Thyroid gland (tissue), 4 donors: Measurements from ENCODE around the gene HIPK2. TPM values are rescaled to one million over a fixed set of nuclear protein-coding genes. Genes with fewer than 3 reads are reported as not detected.

Experiments used
- DNase-seq, 2 donors: peaks; one replicate each; pipeline ENCODE4 v3.0.0-alpha.2; 2019
- H3K27ac ChIP-seq, 3 donors: fragments of 200-600 bp; sonication (generic); 1 replicate in 2 of 3; 2 replicates in 1 of 3; pipeline ENCODE4 v1.5.1; 2016 to 2019; ENCODE audit warnings: mild to moderate bottlenecking in 1 of 3, moderate library complexity in 1 of 3
- H3K27me3 ChIP-seq: fragments of 200-600 bp; sonication (generic); one replicate; pipeline ENCODE4 v1.5.1; 2019
- H3K36me3 ChIP-seq, 2 donors: fragments of 200-600 bp; sonication (generic); one replicate each; pipeline ENCODE4 v1.5.1; 2016 to 2019
- H3K4me1 ChIP-seq, 2 donors: fragments of 200-600 bp; sonication (generic); one replicate each; pipeline ENCODE4 v1.5.1; 2017 to 2019
- H3K4me3 ChIP-seq, 3 donors: fragments of 200-600 bp; sonication (generic); replicated peaks in 1 of 3; 1 replicate in 2 of 3; 2 replicates in 1 of 3; pipeline ENCODE4 v1.5.1; 2016; ENCODE audit warnings: mild to moderate bottlenecking in 1 of 3
- H3K9me3 ChIP-seq: fragments of 200-600 bp; sonication (generic); one replicate; pipeline ENCODE4 v1.5.1; 2017
- CTCF ChIP-seq, 6 experiments: fragments of 200-600 bp in 3 of 6; fragments of 450-650 bp in 3 of 6; sonication (generic) in 3 of 6; IDR thresholded peaks; one replicate each; pipeline ENCODE4 v1.5.1; 2016 to 2019; ENCODE audit warnings: antibody characterized with exemption in 6 of 6, mild to moderate bottlenecking in 2 of 6, inconsistent platforms in 1 of 6, moderate library complexity in 1 of 6
- POLR2A ChIP-seq, 2 donors: fragments of 450-650 bp; IDR thresholded peaks; one replicate each; pipeline ENCODE4 v1.6.1; 2017; ENCODE audit warnings: antibody characterized with exemption in 2 of 2, mild to moderate bottlenecking in 2 of 2, moderate library complexity in 1 of 2
- WGBS, 2 donors: methylation state at CpG; one replicate each; pipeline ENCODE4 v1.1.5; 2017; 5-methylcytosine and 5-hydroxymethylcytosine counted together
- intact Hi-C: fragments of 100-400 bp; cut with DNase I; formaldehyde crosslinking; loops from one replicate; pipeline ENCODE4 v1.15.1; 2023
- total RNA-seq, 4 donors: library from RNA; depleted of rRNA; stranded (reverse); fragments of >200 nt; gene quantifications; one replicate each; pipeline ENCODE4 v1.2.3, GENCODE V29; 2016

Gene HIPK2
- total RNA-seq, result 10 to 100 TPM; 31.3 to 58.5 (median 41.0) TPM

- Histone ChIP-seq H3K27ac (peak within 1 kb of the TSS; percentile 44 to 95 (median 94)), H3K27me3 (no peaks in the 10 kb centered on the region), H3K9me3 (no peaks in the 10 kb centered on the region), H3K4me1 (peaks cover 6 to 21% of the 10 kb centered on the region in 2 donors), H3K4me3 (peak within 1 kb of the TSS; percentile 56 to 89 (median 64)), H3K36me3 (no peaks in the 10 kb centered on the region)
- TF ChIP-seq CTCF (IDR thresholded peaks at IDR 0.05) (no peak), POLR2A (IDR thresholded peaks at IDR 0.05) (peak in 1 of 2 donors; percentile 9)
- 0 to 1% methylated on average over 23 to 34 of the region's 96 CpGs for WGBS, 2 donors
- intact Hi-C loops, result loop anchor here (5.0 kb wide), 2 partner anchors 131 to 224 kb away; no protein-coding TSS in a partner anchor
- peak; percentile 79 to 83 for DNase-seq
Observed at GRCh38 chr7:139777948-139778841, at the start of gene HIPK2. Gene HIPK2 (minus strand): TSS chr7:139777998. CDS start chr7:139777623, 375 bp downstream.

- no peaks in the 10 kb centered on the region for H3K27me3 ChIP-seq
- no peaks in the 10 kb centered on the region for H3K9me3 ChIP-seq
- DNase-seq, result no peak
- no peaks in the 10 kb centered on the region for H3K4me1 ChIP-seq
- intact Hi-C loops, result no loop called here
- TF ChIP-seq CTCF (IDR thresholded peaks at IDR 0.05), result no peak
- no peak for TF ChIP-seq POLR2A (IDR thresholded peaks at IDR 0.05)
- H3K27ac ChIP-seq, result no peak overlapping the region
- no peak overlapping the region for H3K4me3 ChIP-seq
- no peaks in the 10 kb centered on the region for H3K36me3 ChIP-seq
Observed at GRCh38 chr7:139827042-139827441, 49.2 kb upstream of the HIPK2 start.

- no peaks in the 10 kb centered on the region for H3K27me3 ChIP-seq
- no peaks in the 10 kb centered on the region for H3K9me3 ChIP-seq
- H3K4me1 ChIP-seq, result no peaks in the 10 kb centered on the region
- intact Hi-C loops, result no loop called here
- no peak for DNase-seq
- WGBS, 2 donors, result 74 to 76% methylated on average over 9 of the region's 9 CpGs
- no peak overlapping the region for H3K4me3 ChIP-seq
- TF ChIP-seq CTCF (IDR thresholded peaks at IDR 0.05), result no peak
- TF ChIP-seq POLR2A (IDR thresholded peaks at IDR 0.05), result no peak
- H3K36me3 ChIP-seq, result no peaks in the 10 kb centered on the region
- H3K27ac ChIP-seq, result no peak overlapping the region
Observed at GRCh38 chr7:139825666-139826290, 48.0 kb upstream of the HIPK2 start.

GRCh38 chr7:139823959-139824521 is 46.2 kb upstream of the HIPK2 start:
- Histone ChIP-seq H3K9me3 (no peaks in the 10 kb centered on the region), H3K27ac (no peak overlapping the region), H3K4me1 (no peaks in the 10 kb centered on the region), H3K27me3 (no peaks in the 10 kb centered on the region), H3K36me3 (no peaks in the 10 kb centered on the region), H3K4me3 (no peak overlapping the region)
- intact Hi-C loops, result no loop called here
- 74 to 79% methylated on average over 8 of the region's 8 CpGs for WGBS, 2 donors
- TF ChIP-seq POLR2A (IDR thresholded peaks at IDR 0.05), result no peak
- TF ChIP-seq CTCF (IDR thresholded peaks at IDR 0.05), result no peak
- no peak for DNase-seq
